NOMO-1 (cell line): Measurements from ENCODE around the gene POLR3E.
A peak's percentile ranks its signal among the peaks of the same experiment; 100 is the strongest.
"Not testable (repeated sequence)": the region's sequence is repeated elsewhere in the genome, so short reads cannot be mapped to it uniquely, and the experiment has no call there.

ENCODE experiments used
- DNase-seq, 2 experiments: peaks; one replicate each; lab custom pipeline; 2025; ENCODE audit not compliant: unreplicated experiment in 2 of 2; lab: John Stamatoyannopoulos, UW

POLR3E gene

GRCh38 chr16:22359679-22360078, 62.5 kb downstream of the POLR3E start:
- DNase-seq: no peak

GRCh38 chr16:22360963-22361659, 63.9 kb downstream of the POLR3E start:
- DNase-seq: no peak

- DNase-seq: no peak
These were observed 67.0 kb downstream of the POLR3E start for GRCh38 chr16:22364241-22364640.

GRCh38 chr16:22366371-22366770, 69.2 kb downstream of the POLR3E start:
- no peak for DNase-seq

GRCh38 chr16:22366889-22367288, 69.7 kb downstream of the POLR3E start:
- DNase-seq: no peak

GRCh38 chr16:22368200-22368826, 71.1 kb downstream of the POLR3E start:
- DNase-seq: not testable (repeated sequence)

- DNase-seq: peak in 1 of 2 experiments; percentile 63
These were observed 72.1 kb downstream of the POLR3E start for GRCh38 chr16:22369221-22369811.

GRCh38 chr16:22370038-22370820, 73.0 kb downstream of the POLR3E start:
- DNase-seq: no peak

GRCh38 chr16:22372882-22373661, 75.9 kb downstream of the POLR3E start:
- DNase-seq: no peak

GRCh38 chr16:22373662-22374310, 76.6 kb downstream of the POLR3E start:
- no peak for DNase-seq

- peak; percentile 97 to 98 for DNase-seq
These were observed 77.3 kb downstream of the POLR3E start, which contains the start of gene CDR2 for GRCh38 chr16:22374311-22375116. Gene CDR2, minus strand, starts transcription at chr16:22374619. Its CDS starts 310 bp downstream, at chr16:22374309.

GRCh38 chr16:22375117-22375962, 78.1 kb downstream of the POLR3E start:
- no peak for DNase-seq

GRCh38 chr16:22375963-22376640, 78.9 kb downstream of the POLR3E start:
- no peak for DNase-seq

GRCh38 chr16:22379656-22380055, 82.4 kb downstream of the POLR3E start:
- DNase-seq: no peak

GRCh38 chr16:22380529-22380928, 83.3 kb downstream of the POLR3E start:
- DNase-seq: no peak

GRCh38 chr16:22381392-22381791, 84.2 kb downstream of the POLR3E start:
- no peak for DNase-seq

- no peak for DNase-seq
These were observed 86.6 kb downstream of the POLR3E start for GRCh38 chr16:22383827-22384226.
